HCT116 (cell line): ENCODE data around the gene CPNE5. TPM values are rescaled to one million over a fixed set of nuclear protein-coding genes. Genes with fewer than 3 reads are reported as not detected.

Experiments used
- ATAC-seq: fragments of 200-7000 bp; cut with Tn5 transposase; 2 replicates; pipeline ENCODE4 v1.9.1; 2020; ENCODE audit warnings: mild to moderate bottlenecking, moderate library complexity
- BruUV-seq: library from RNA; stranded (reverse); fragments of 400-500 nt; replicated peaks from 2 replicates; lab custom pipeline; 2021; lab: Mats Ljungman, UMichigan
- CTCF ChIA-PET: fragments of 300-600 bp; sonication (Branson Sonifier 250); formaldehyde crosslinking; loops from one replicate; lab custom pipeline; 2021; ENCODE audit warnings: antibody characterized with exemption; lab: Charles Lee
- POLR2A ChIA-PET: fragments of 300-600, 350-600 bp; sonication (Branson Sonifier 250); formaldehyde crosslinking; loops from one replicate; lab custom pipeline; 2021; ENCODE audit warnings: antibody characterized with exemption; lab: Charles Lee
- RAD21 ChIA-PET, 2 experiments: fragments of 300-600 bp; sonication (Branson Sonifier 250); formaldehyde crosslinking; loops; one replicate each; lab custom pipeline; 2023; ENCODE audit warnings: low total read pairs in 2 of 2; ENCODE audit not compliant: uncharacterized antibody in 2 of 2, unreplicated experiment in 2 of 2, low non-redundant PET in 1 of 2; lab: Charles Lee
- DNase-seq: peaks from one replicate; pipeline ENCODE4 v3.0.0-alpha.2; 2010; ENCODE audit warnings: low read depth, low spot score
- H2AFZ ChIP-seq: fragments of 200-600 bp; shearing (Covaris generic), sonication (generic); 2 replicates; pipeline ENCODE4 v1.6.1; 2017; ENCODE audit warnings: low read depth, mixed run types, mixed read lengths, antibody characterized with exemption, low read length; ENCODE audit not compliant: poor library complexity, severe bottlenecking
- H3K27ac ChIP-seq: 2 replicates; pipeline ENCODE4 v1.5.1; 2012; ENCODE audit warnings: low read depth, low read length
- H3K27me3 ChIP-seq: fragments of 200-600 bp; sonication (generic); 2 replicates; pipeline ENCODE4 v1.6.1; 2016; ENCODE audit warnings: mixed run types, low read length, mixed read lengths; ENCODE audit not compliant: insufficient read depth
- H3K36me3 ChIP-seq, 2 experiments: fragments of 200-500 bp in 1 of 2; fragments of 200-600 bp in 1 of 2; sonication (Bioruptor generic) in 1 of 2; sonication (generic) in 1 of 2; 2 replicates each; pipeline versions ENCODE4 v1.5.1 to v1.6.1; 2014 to 2016; ENCODE audit warnings: low read length in 2 of 2, inconsistent platforms in 1 of 2, mixed read lengths in 1 of 2, mixed run types in 1 of 2; ENCODE audit not compliant: insufficient read depth in 2 of 2, control insufficient read depth in 1 of 2
- H3K4me1 ChIP-seq, 2 experiments: fragments of 200-600 bp in 1 of 2; sonication (generic) in 1 of 2; 2 replicates each; pipeline versions ENCODE4 v1.5.1 to v1.6.1; 2012 to 2017; ENCODE audit warnings: low read length in 2 of 2, inconsistent platforms in 1 of 2, mild to moderate bottlenecking in 1 of 2, mixed read lengths in 1 of 2, mixed run types in 1 of 2, moderate library complexity in 1 of 2; ENCODE audit not compliant: insufficient read depth in 2 of 2, control insufficient read depth in 1 of 2
- H3K4me2 ChIP-seq: fragments of 200-600 bp; sonication (generic); 2 replicates; pipeline ENCODE4 v1.6.1; 2017; ENCODE audit warnings: mixed run types, low read length, mixed read lengths
- H3K4me3 ChIP-seq, 2 experiments: fragments of 200-600 bp in 1 of 2; sonication (generic) in 1 of 2; replicated peaks in 1 of 2; 2 replicates each; pipeline ENCODE4 v1.5.1; 2011 to 2016; ENCODE audit warnings: low read length in 2 of 2, control low read depth in 1 of 2, low read depth in 1 of 2, mild to moderate bottlenecking in 1 of 2, mixed read lengths in 1 of 2, mixed run types in 1 of 2
- H3K79me2 ChIP-seq: fragments of 200-600 bp; sonication (generic); 2 replicates; pipeline ENCODE4 v1.6.1; 2017; ENCODE audit warnings: mild to moderate bottlenecking, mixed run types, low read length, moderate library complexity, mixed read lengths; ENCODE audit not compliant: insufficient read depth
- H3K9ac ChIP-seq: fragments of 200-600 bp; sonication (generic); 2 replicates; pipeline ENCODE4 v1.6.1; 2016; ENCODE audit warnings: low read length, mixed read lengths
- H3K9me2 ChIP-seq: fragments of 200-600 bp; sonication (generic), shearing (Covaris generic); 2 replicates; pipeline ENCODE4 v1.6.1; 2017; ENCODE audit warnings: mixed run types, mild to moderate bottlenecking, moderate library complexity; ENCODE audit not compliant: insufficient read depth
- H3K9me3 ChIP-seq, 2 experiments: fragments of 200-500 bp in 1 of 2; fragments of 200-600 bp in 1 of 2; sonication (Bioruptor generic) in 1 of 2; sonication (generic) in 1 of 2; 2 replicates each; pipeline ENCODE4 v1.6.1; 2014 to 2017; ENCODE audit warnings: low read length in 2 of 2, mixed read lengths in 2 of 2, inconsistent platforms in 1 of 2, low read depth in 1 of 2, mild to moderate bottlenecking in 1 of 2, mixed run types in 1 of 2, moderate library complexity in 1 of 2; ENCODE audit not compliant: control insufficient read depth in 1 of 2, insufficient read depth in 1 of 2
- H4K20me1 ChIP-seq: fragments of 200-600 bp; sonication (generic), shearing (Covaris generic); 2 replicates; pipeline ENCODE4 v1.6.1; 2017; ENCODE audit warnings: mixed run types, mild to moderate bottlenecking, moderate library complexity; ENCODE audit not compliant: insufficient read depth
- CEBPB ChIP-seq: IDR thresholded peaks from 2 replicates; pipeline ENCODE4 v1.6.1; 2012; ENCODE audit warnings: low read depth
- EZH2phosphoT487 ChIP-seq: fragments of 200-600 bp; IDR thresholded peaks from 2 replicates; pipeline ENCODE4 v1.6.1; 2018; ENCODE audit warnings: antibody characterized with exemption, borderline replicate concordance
- MAX ChIP-seq: IDR thresholded peaks from 2 replicates; pipeline ENCODE4 v1.6.1; 2012
- RAD21 ChIP-seq: IDR thresholded peaks from 2 replicates; pipeline ENCODE4 v1.6.1; 2012; ENCODE audit warnings: low read depth, mild to moderate bottlenecking
- SP1 ChIP-seq: IDR thresholded peaks from 2 replicates; pipeline ENCODE4 v1.6.1; 2012; ENCODE audit warnings: low read depth
- SRF ChIP-seq: IDR thresholded peaks from 2 replicates; pipeline ENCODE4 v1.6.1; 2012; ENCODE audit warnings: low read depth
- ZBTB33 ChIP-seq: IDR thresholded peaks from 2 replicates; pipeline ENCODE4 v1.6.1; 2011; ENCODE audit warnings: mild to moderate bottlenecking, low read length, moderate library complexity; ENCODE audit not compliant: insufficient replicate concordance; ENCODE audit errors: extremely low read depth
- intact Hi-C: fragments of 100-400 bp; cut with micrococcal nuclease; formaldehyde crosslinking; loops from 2 replicates; pipeline ENCODE4 v1.10.0; 2022
- total RNA-seq: library from RNA; stranded (reverse); gene quantifications from one replicate; pipeline ENCODE4 v1.2.1, GENCODE V29; 2021; ENCODE audit not compliant: unreplicated experiment

Gene CPNE5
- total RNA-seq, 1 experiment from 2014 or later: not detected

- H3K4me2 ChIP-seq: no peak overlapping the region
- intact Hi-C loops: no loop called here
- POLR2A ChIA-PET: interaction anchor here (0.8 kb wide), 1 partner anchor 1041 kb away, joined by 6 read pairs; no protein-coding TSS in a partner anchor
Measured at GRCh38 chr6:36777801-36778200, 61.4 kb downstream of the CPNE5 start.

More at GRCh38 chr6:36777801-36778200, 61.4 kb downstream of the CPNE5 start:
- no TSS peak for BruUV-seq
- DNase-seq (no peak), ATAC-seq (no peak)
- H4K20me1 ChIP-seq: no peaks in the 10 kb centered on the region
- no peaks in the 10 kb centered on the region for H3K79me2 ChIP-seq
- no peak overlapping the region for H2AFZ ChIP-seq
- H3K9me2 ChIP-seq: no peaks in the 10 kb centered on the region
- ChIA-PET CTCF (no interaction called here), RAD21 (no interaction called here)
- no peaks in the 10 kb centered on the region for H3K4me1 ChIP-seq
- H3K9me3 ChIP-seq: no peaks in the 10 kb centered on the region
- peaks cover 6% of the 10 kb centered on the region; the same call in 1 of the 2 replicates for H3K27me3 ChIP-seq
- no peak overlapping the region for H3K27ac ChIP-seq
- no peak overlapping the region for H3K4me3 ChIP-seq
- H3K9ac ChIP-seq: no peak overlapping the region
- H3K36me3 ChIP-seq: no peaks in the 10 kb centered on the region
- TF ChIP-seq MAX (no peak), EZH2phosphoT487 (no peak), SP1 (no peak), SRF (no peak), ZBTB33 (no peak), CEBPB (no peak), RAD21 (no peak)
